DMS153 treated with DMSO at 0.1 percent for 48 hours (cell line): ENCODE measurements around the gene ETV6.

ENCODE experiments used
- DNase-seq: peaks from one replicate; lab custom pipeline; 2025; ENCODE audit not compliant: unreplicated experiment; lab: John Stamatoyannopoulos, UW

The ETV6 gene

DNA sequence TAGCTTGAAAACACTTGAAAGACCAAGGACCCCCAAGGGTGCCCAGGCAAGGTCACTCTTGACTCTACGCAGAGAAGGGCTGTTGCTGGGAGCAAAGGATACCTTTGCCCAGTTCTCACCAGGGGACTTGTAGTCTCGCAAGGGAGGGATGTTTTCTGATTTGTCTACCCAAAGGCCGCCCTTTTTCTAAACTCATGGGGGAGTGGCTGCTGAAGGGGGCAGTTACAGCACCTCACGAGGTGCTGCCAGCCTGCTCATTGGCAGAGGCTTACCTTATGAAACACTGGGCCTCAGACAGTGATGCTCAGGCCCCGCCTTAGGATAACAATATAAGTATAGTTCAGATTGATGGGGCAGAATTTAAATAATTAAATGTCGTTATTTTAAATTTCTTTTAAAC lies 107.0 kb downstream of the ETV6 start:
- DNase-seq, result no peak

DNA sequence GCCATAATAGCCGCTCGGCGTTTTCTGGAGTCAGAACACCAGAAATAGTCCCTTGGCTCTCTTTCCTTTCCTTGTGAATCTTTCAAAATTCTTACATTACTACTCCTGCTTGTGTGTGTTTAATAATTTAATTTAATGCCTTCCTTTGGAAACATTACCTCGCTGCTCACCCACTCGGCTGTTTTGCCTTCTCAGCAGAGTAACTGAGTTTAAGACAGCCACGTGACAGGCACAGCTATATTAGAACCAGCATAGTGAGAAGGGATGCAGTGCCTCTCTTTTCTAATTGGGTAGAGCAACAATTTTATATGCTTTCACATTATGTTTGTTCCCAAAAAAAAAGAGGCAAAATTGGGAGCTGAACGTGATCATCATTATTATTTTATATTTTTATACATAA lies 107.6 kb downstream of the ETV6 start:
- no peak for DNase-seq

GRCh38 chr12:11757531-11757930 lies 108.1 kb downstream of the ETV6 start:
- DNase-seq, result no peak

- no peak for DNase-seq
These were observed 108.6 kb downstream of the ETV6 start for GRCh38 chr12:11758087-11758486.

- DNase-seq, result no peak
These were observed 109.3 kb downstream of the ETV6 start for GRCh38 chr12:11758510-11759493.

- DNase-seq, result no peak
These were observed 110.0 kb downstream of the ETV6 start for GRCh38 chr12:11759494-11759878.

DNA sequence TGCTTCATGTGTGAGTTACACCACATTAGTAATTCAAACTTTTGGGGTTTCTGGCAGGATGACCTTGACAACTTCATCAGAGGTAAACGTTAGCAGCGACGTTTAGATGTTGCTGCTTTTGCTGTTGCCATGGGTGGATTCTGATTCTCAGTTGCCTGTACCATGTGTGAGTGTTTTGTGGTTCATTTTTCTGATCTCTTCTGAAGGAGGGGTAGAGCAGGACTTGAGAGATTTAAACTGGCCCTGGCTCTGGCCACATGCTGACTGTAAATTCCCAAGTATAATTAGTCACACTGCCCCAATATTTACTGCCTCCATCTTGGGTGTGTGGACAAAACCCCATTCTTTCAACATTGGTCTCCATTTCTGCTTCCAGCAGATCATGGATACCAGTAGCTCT lies 110.4 kb downstream of the ETV6 start:
- no peak for DNase-seq

DNA sequence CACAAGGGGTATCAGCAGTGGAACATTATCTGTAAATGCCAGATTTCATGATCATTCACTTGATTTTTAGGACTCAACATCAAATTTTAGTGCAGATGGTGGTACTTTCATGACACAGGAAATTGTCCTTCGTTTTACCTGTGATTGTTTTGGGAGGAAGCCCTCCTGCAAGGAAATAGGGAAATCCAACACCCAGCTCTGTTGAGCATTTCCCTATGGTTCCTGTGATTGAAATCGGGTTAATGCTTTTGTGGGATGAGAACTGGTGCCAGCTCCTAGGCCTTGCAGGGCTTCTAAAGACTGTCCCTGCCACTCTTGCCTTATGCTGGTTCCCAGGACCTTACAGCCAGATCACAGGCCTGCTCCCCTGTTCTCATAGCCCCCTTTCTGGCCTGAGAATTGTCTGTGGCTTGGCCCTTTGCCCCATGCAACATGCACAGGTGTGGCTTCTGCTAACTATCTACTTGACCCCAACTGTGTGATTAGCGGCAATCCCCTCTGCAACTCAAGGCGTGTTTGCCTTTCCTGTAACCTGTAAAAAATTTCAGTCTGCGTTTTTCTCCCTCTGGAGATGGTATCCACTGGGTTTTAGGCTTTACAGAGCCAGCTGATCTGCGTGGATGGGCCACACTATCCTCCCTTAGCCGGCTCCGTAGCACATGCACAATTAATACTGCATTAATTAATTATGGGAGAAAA lies 112.5 kb downstream of the ETV6 start:
- no peak for DNase-seq

- no peak for DNase-seq
These were observed 113.4 kb downstream of the ETV6 start for GRCh38 chr12:11762723-11763326.

DNA sequence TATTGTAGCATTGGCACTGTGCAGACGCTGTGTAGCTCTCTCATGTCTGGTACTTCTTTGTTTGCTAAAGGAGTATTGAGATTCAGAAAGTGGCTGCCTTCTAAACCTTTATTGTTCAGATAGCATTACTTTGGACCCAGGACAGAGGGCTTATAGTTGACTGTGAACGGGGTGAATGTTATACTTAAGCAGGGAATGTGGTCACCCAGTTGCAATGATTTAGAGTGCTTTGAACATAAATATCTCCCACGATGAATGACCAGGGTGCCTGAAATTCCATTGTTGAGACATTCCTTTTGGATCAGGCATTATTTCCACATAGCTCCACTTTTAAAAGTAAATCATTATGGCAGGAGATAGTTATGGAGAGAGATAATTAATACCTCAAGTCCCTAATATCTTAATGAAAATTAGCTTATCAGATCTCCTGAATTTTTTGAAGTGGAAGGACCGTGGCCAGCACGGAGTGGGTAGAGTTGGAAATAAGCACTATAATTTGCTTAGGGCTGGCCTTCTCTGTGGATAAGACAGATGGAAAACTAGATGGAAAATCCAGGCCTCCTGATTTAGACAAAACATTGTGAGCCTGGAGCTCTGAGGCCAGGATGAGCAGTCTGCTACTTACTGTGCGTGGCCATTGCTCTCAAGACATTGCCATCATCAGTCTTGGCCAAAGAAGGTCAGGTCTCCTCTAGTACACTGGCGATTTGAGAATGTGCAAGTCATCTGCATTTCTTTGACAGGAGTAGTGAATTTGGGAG lies 114.5 kb downstream of the ETV6 start:
- DNase-seq, result no peak

DNA sequence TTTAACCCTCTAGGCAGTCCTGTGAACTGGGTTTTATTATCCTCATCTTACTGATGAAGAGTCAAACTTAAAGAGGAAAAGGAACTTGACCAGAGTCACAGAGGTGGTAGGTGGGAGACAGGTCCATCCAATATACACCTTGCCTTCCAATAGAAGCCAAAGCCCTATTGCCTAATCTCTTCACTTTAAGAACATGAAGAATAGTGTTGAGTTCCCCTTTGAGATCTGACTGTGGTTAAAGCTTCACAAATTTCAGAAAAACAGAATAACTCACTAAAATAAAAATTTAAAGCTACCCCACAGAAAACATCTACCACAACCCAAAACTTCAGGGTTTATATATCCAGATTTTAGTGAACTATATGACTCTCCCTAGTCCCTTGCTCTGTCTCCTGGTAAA lies 115.4 kb downstream of the ETV6 start:
- no peak for DNase-seq

DNA sequence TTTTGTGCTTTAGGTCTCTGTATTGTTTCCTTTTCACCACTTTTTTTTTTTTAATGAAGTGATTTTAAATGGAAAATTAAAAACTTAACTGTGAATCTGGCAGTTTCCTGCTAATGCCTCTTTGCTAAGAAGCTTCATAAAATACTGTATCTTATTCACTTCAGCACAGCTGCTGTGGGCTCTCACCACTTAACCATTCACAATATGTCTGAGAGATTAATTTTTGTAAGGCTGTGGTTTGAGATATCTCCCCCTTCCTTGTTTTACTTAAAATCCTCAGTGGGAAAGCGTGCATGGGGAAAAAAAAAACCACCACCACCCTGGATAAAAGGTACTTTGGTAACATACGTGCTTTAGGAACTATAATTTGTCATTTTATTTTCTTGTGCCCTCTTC lies 115.9 kb downstream of the ETV6 start:
- DNase-seq, result no peak

DNA sequence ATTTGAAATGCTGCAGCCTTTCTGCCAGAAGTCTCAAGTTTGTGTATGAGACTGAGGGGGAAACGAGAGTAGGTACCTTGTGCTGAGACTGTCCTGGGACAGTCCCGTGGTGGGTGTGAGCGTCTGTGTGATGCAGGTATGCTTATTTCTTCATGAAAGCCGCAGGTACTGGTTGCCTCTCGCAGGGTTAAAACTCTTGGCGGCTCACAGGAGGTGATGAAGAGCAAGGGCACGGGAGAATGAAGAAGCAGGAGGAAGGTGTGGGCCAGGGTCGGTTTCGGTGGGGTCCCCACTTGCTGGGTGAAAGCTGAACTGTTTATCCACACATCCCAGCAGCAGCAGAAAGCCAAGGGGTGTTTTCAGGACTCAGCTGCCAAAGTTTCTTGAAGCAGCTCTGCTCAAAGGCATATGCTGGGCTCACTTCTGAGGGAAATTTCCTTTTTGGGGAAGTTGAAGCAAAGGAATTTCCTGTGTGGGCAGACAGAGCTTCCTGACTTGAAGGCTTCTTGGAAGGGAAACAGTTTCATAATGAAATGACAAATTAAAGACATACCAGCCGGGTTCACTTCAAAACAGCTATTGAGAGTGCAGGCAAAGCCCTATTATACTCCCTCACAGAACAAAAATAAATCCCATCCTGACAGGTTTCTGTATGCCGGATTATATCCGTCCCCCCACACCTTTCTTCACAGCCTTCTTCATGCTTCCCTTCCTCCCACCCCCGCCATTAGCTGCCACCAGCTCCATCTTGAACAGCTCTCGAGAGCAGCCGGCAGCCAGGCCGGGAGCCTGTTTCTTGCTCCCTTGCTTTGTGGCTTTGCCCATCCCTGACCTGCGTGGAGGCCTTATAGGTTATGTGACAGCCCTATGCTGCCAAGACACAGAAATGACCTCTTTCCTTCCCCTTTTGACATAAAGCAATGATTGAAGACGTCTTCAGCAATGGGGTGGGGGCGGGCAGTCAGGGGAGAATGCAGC lies 116.6 kb downstream of the ETV6 start:
- DNase-seq, result no peak

DNA sequence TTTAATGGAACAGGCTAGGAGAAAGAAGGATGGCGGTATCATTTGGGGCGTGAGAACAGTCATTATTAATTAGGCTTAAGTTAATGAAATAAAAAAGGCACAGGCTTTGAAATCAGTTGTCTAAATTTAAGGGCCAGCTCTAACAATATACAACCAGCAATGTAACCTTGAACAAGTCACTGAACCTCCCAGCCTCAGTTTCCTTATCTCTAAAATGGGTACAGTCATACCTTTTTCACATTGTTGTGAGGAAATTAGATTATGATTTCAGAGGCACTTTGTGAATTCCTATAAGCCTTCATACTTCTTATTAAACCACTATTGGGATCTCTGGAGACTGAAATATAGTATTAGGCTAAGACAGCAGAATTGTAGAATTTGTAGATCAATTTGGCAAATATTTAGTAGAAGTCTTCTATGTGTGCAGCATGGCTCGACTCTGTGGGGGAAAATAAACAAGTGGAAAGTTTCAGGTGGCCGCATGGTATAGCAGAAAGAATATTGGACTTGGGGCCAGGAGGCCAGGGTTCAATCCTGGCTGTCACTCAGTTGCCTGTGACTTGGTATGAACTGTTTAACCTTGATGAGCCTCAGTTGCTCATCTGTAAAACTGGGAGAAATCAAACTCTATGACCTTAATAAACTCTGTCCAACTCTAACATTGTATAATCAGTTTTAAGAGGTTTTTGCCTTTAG lies 117.7 kb downstream of the ETV6 start:
- no peak for DNase-seq

- DNase-seq, result no peak
These were observed 118.3 kb downstream of the ETV6 start for GRCh38 chr12:11767798-11768197.

DNA sequence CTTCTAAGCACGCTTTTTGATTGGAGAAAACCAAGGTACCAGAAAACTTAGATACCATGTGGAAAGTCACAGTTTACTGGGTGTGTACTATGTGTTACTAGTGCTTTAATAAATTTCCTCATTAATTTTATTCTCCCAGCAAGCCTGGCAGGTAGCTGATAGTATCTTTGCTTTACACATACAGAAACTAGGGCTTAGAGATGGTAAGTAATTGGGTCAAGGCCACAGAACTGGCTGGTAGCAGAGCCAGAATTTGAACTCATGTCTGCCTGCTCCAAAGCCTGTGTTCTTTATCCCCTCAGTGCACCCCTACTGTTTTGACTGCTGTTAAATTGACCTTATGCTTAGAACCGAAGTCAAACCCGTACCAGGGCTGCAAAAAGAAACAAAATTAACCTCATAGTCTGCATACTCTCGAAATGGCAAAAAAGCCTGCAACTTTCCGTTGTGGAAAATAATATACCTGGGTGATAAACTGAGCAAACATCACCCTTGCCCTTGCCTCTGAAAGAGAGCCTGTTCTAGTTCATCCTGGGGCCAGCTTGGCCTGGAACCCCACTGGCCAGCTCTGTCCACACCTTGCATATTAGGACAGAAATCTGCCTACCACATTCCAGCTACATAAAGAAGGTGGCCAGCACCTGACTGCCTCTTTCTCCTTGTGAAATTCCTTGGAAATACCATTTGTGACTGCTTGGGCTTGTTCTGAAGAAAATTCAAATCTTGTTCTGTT lies 118.9 kb downstream of the ETV6 start:
- no peak for DNase-seq

DNA sequence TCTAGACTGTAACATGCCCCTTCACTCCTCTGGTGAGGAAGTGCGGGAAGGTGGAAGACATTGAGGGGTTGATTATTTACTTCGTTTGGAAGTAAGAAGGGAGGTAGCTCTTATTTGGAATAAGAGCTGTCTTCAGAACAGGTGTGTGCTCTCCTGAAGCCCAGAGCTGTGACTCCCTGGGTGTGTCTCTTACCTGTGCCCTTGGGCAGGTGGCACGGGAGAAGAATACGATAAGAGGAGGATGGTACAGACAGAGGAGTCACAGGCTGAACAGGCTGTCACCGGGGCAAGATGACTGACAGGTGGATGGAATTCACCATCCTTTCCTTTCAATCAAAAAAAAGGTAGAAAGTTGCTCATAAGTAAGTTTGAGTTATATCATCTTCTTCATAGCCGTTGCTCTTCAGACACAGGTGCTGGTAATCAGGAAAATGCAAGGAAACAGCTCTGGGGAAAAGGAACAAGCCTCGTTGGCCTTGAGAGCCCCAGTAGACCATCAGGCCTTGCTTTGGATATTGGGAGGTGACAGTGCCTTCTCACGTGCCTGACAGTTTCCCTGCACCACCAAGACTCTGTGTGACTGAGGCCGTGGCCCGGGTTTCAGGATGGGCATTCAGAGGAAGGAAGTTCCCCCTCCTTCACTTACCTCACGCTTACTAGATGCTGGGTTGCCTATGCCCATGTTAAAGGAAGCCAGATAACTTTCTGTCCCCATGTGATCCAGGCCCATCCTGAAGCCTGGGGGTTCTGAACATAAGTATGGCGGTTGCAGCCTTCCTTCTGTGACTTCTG lies 120.4 kb downstream of the ETV6 start:
- no peak for DNase-seq

- DNase-seq, result no peak
These were observed 121.9 kb downstream of the ETV6 start for GRCh38 chr12:11771356-11771755.
